Keratinocyte (primary cell): ENCODE results near the gene TIGAR. TPM values are rescaled to one million over a fixed set of nuclear protein-coding genes. Genes with fewer than 3 reads are reported as not detected.

Experiments used
- DNase-seq: peaks from one replicate; pipeline ENCODE4 v3.0.0-alpha.2; 2011; ENCODE audit warnings: low read depth, missing footprints, low spot score
- FAIRE-seq: peaks from 2 replicates; lab custom pipeline; 2011; peaks lifted over from hg19 to GRCh38; lab: Jason Lieb, UNC
- H2AFZ ChIP-seq: 2 replicates; pipeline ENCODE4 v1.6.0; 2012; ENCODE audit warnings: low read length, control low read depth, inconsistent platforms; ENCODE audit not compliant: control insufficient read depth
- H3K27ac ChIP-seq: 2 replicates; pipeline ENCODE4 v1.5.1; 2011; ENCODE audit warnings: low read length; ENCODE audit not compliant: control insufficient read depth, insufficient read depth
- H3K27me3 ChIP-seq: 3 replicates; pipeline ENCODE4 v1.6.0; 2011; ENCODE audit warnings: low read length; ENCODE audit not compliant: control insufficient read depth, insufficient read depth; ENCODE audit errors: extremely low read depth
- H3K36me3 ChIP-seq, 2 experiments: 2 replicates in 1 of 2; 3 replicates in 1 of 2; pipeline ENCODE4 v1.5.1; 2011; ENCODE audit warnings: low read length in 2 of 2, mild to moderate bottlenecking in 1 of 2; ENCODE audit not compliant: control insufficient read depth in 2 of 2, insufficient read depth in 2 of 2; ENCODE audit errors: extremely low read depth in 1 of 2
- H3K4me1 ChIP-seq: 3 replicates; pipeline ENCODE4 v1.5.1; 2011; ENCODE audit warnings: low read length; ENCODE audit not compliant: control insufficient read depth, insufficient read depth; ENCODE audit errors: extremely low read depth
- H3K4me2 ChIP-seq: 3 replicates; pipeline ENCODE4 v1.6.0; 2011; ENCODE audit warnings: low read depth, low read length; ENCODE audit not compliant: control insufficient read depth, insufficient read depth; ENCODE audit errors: extremely low read depth
- H3K4me3 ChIP-seq, 3 experiments: fragments of 200-600 bp in 1 of 3; sonication (generic) in 1 of 3; 2 replicates in 2 of 3; 3 replicates in 1 of 3; pipeline ENCODE4 v1.5.1; 2011 to 2016; ENCODE audit warnings: low read length in 3 of 3, mild to moderate bottlenecking in 3 of 3, control low read depth in 2 of 3, inconsistent platforms in 1 of 3, low read depth in 1 of 3, mixed read lengths in 1 of 3, mixed run types in 1 of 3, moderate library complexity in 1 of 3; ENCODE audit not compliant: control insufficient read depth in 2 of 3, insufficient read depth in 2 of 3; ENCODE audit errors: extremely low read depth in 1 of 3
- H3K79me2 ChIP-seq: 2 replicates; pipeline ENCODE4 v1.6.0; 2012; ENCODE audit warnings: low read length; ENCODE audit not compliant: control insufficient read depth, insufficient read depth
- H3K9ac ChIP-seq: 3 replicates; pipeline ENCODE4 v1.6.0; 2011; ENCODE audit warnings: low read length; ENCODE audit not compliant: control insufficient read depth, insufficient read depth; ENCODE audit errors: extremely low read depth
- H3K9me1 ChIP-seq: 3 replicates; pipeline ENCODE4 v1.6.0; 2011; ENCODE audit warnings: low read length; ENCODE audit not compliant: control insufficient read depth, insufficient read depth; ENCODE audit errors: extremely low read depth
- H3K9me3 ChIP-seq: 2 replicates; pipeline ENCODE4 v1.5.1; 2012; ENCODE audit warnings: low read depth, low read length; ENCODE audit not compliant: control insufficient read depth
- H4K20me1 ChIP-seq: 3 replicates; pipeline ENCODE4 v1.6.0; 2011; ENCODE audit warnings: low read length; ENCODE audit not compliant: control insufficient read depth, insufficient read depth; ENCODE audit errors: extremely low read depth
- EZH2 ChIP-seq: IDR thresholded peaks from one replicate; pipeline ENCODE4 v1.6.1; 2012; ENCODE audit warnings: inconsistent platforms, mild to moderate bottlenecking, low read length, moderate library complexity
- dilution Hi-C: fragments of 300-500 bp; cut with MboI; formaldehyde crosslinking; loops from one replicate; pipeline ENCODE4 v1.7.0; 2020; ENCODE audit warnings: low sequenced_read_pairs; ENCODE audit not compliant: extremely low pct_ligation_motif_present
- polyA plus RNA-seq, 5 experiments: library from polyadenylated mRNA; depleted of rRNA in 3 of 5; stranded (reverse) in 3 of 5; stranded (forward) in 1 of 5; unstranded in 1 of 5; fragments of >200 nt; gene quantifications; 1 replicate in 1 of 5; 2 replicates in 3 of 5; 3 replicates in 1 of 5; pipeline versions ENCODE4 v1.2.1 to v1.2.3, GENCODE V29; 2011 to 2012; ENCODE audit warnings: missing spikeins in 2 of 5, low read depth in 1 of 5, low replicate concordance in 1 of 5
- TF ChIP-seq, protein P1 (sequence below), 3 experiments: IDR thresholded peaks in 1 of 3; conservative IDR thresholded peaks in 1 of 3; optimal IDR thresholded peaks in 1 of 3; 2 replicates in 2 of 3; 3 replicates in 1 of 3; pipeline versions ENCODE3 to v1.5.1; 2011; ENCODE audit warnings: low read length in 3 of 3, mild to moderate bottlenecking in 3 of 3, moderate library complexity in 2 of 3, control low read depth in 1 of 3, inconsistent platforms in 1 of 3; ENCODE audit not compliant: insufficient read depth in 2 of 3; ENCODE audit errors: extremely low read depth in 1 of 3

The TIGAR gene
- polyA plus RNA-seq, 1 donor (not counting 4 experiments of a cell fraction or from before 2014, with no cell fraction given): 37.3 TPM

DNA sequence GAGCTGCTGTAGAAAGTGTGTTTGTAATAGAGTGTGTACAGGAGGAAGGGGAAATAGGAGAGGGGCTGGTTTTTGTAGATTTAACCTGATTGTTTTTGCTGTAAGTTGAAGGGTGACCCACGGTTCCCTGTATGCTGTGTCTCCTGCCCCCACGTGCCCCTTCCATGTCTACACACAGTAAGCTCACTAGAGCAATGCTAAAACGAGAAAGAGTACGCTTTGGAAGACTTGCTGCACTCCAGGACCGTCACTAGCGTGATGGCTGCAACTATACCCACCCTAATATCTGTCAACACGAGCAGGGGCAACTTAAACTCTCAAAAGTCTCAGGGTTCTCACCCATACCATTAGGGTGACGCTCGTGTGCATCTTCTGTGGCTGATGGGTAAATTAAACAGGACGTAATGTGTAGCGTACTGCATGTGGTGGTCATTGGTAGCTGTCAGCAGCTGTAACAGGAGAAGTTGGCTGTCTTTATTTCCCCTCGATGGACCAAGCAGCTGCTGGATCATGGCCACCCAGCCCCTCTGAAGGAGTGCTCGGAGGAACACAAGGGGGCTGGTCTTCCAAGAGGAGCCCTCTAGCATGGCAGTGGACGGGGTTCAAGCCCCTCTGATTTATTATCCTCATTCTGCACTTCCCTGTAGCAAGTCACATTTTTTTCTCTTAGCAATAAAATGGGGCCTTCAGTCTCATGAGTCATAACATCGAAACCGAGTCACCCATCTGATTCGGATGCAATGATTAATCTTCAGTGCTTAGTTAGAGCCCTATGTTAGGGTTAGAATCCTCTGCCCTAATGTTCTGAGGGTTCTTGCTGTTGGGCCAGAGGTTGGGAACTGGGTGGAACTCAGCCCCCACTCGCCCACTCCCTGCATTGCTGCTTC, 33.4 kb upstream of the TIGAR start:
- peaks cover 78 to 97% of the 10 kb centered on the region in 2 experiments for H3K36me3 ChIP-seq
- TF ChIP-seq, protein P1, sequence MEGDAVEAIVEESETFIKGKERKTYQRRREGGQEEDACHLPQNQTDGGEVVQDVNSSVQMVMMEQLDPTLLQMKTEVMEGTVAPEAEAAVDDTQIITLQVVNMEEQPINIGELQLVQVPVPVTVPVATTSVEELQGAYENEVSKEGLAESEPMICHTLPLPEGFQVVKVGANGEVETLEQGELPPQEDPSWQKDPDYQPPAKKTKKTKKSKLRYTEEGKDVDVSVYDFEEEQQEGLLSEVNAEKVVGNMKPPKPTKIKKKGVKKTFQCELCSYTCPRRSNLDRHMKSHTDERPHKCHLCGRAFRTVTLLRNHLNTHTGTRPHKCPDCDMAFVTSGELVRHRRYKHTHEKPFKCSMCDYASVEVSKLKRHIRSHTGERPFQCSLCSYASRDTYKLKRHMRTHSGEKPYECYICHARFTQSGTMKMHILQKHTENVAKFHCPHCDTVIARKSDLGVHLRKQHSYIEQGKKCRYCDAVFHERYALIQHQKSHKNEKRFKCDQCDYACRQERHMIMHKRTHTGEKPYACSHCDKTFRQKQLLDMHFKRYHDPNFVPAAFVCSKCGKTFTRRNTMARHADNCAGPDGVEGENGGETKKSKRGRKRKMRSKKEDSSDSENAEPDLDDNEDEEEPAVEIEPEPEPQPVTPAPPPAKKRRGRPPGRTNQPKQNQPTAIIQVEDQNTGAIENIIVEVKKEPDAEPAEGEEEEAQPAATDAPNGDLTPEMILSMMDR (optimal IDR thresholded peaks at IDR 0.05 in 1 of 3, IDR thresholded peaks at IDR 0.05 in 1 of 3, conservative IDR thresholded peaks at IDR 0.05 in 1 of 3; ENCODE audit: extremely low read depth in 1 of 3, insufficient read depth in 2 of 3, low read length in 3 of 3): no peak
- no peak for TF ChIP-seq EZH2
- no peak overlapping the region for H3K4me3 ChIP-seq
- no peaks in the 10 kb centered on the region for H3K9me3 ChIP-seq
- H3K9ac ChIP-seq: no peak overlapping the region
- FAIRE-seq: peak; percentile 67
- H3K79me2 ChIP-seq: peaks cover 98% of the 10 kb centered on the region
- no peaks in the 10 kb centered on the region for H3K4me1 ChIP-seq
- no peak overlapping the region for H3K27ac ChIP-seq
- H3K27me3 ChIP-seq: no peaks in the 10 kb centered on the region
- peaks cover 90% of the 10 kb centered on the region for H4K20me1 ChIP-seq
- dilution Hi-C loops: no loop called here
- DNase-seq: no peak
- H2AFZ ChIP-seq: no peak overlapping the region
- H3K9me1 ChIP-seq: peaks cover 7% of the 10 kb centered on the region
- no peak overlapping the region for H3K4me2 ChIP-seq

- Histone ChIP-seq H3K9me1 (peaks cover 7% of the 10 kb centered on the region), H3K4me3 (no peak overlapping the region), H3K9ac (no peak overlapping the region), H3K79me2 (peaks cover 97% of the 10 kb centered on the region), H3K27ac (no peak overlapping the region), H3K36me3 (peaks cover 76 to 95% of the 10 kb centered on the region in 2 experiments), H4K20me1 (peaks cover 88% of the 10 kb centered on the region), H3K27me3 (no peaks in the 10 kb centered on the region), H3K4me1 (no peaks in the 10 kb centered on the region), H3K4me2 (no peak overlapping the region), H2AFZ (no peak overlapping the region), H3K9me3 (no peaks in the 10 kb centered on the region)
- TF ChIP-seq, protein P1 (optimal IDR thresholded peaks at IDR 0.05 in 1 of 3, IDR thresholded peaks at IDR 0.05 in 1 of 3, conservative IDR thresholded peaks at IDR 0.05 in 1 of 3; ENCODE audit: extremely low read depth in 1 of 3, insufficient read depth in 2 of 3, low read length in 3 of 3): no peak
- no peak for TF ChIP-seq EZH2
- FAIRE-seq (no peak), DNase-seq (no peak)
- dilution Hi-C loops: no loop called here
Observed at GRCh38 chr12:4288296-4289131, 32.5 kb upstream of the TIGAR start.
